T1000 (cell line): ENCODE measurements around the gene AGAP3.

Experiments used
- DNase-seq: peaks from one replicate; lab custom pipeline; 2025; ENCODE audit warnings: mixed read lengths; lab: John Stamatoyannopoulos, UW

AGAP3 gene

DNA sequence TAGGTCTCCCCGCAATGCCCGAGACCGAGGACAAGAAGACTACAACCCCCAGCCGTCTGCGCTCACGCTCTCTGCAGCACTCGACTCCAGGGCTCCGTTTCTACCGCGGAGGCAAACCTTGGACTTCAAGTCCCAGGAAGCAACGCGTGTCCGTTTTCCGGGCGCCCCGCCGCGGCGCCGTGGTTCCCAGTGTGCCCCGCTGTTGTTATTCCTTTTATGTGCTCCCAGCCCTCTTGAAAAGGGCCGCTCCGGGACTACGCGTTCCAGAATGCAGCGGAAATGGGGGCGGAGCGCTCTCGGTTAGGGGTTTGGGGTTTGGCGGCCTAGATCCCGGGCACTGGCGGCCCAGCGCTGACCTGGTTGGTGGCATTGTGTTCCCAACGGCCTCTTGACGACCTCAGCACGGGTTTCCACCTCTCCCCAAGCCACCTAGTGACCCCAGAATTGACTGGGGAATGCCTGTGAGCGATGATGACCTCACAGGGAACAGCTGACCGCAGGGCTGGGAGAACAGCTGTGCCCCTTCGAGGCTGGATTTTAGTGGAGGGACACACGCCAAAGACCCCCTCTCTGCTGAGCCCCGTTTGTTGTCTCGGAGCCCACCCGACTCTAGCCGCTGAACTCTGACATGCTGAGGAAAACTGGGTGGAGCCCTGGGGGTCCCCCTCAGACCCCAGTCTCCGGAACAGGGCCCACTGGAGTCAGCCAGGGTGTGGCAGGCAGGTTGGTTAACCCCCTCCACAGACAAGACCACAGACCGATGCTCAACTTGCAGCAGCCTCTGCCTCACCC lies 28.1 kb upstream of the AGAP3 start:
- peak; percentile 95 for DNase-seq

DNA sequence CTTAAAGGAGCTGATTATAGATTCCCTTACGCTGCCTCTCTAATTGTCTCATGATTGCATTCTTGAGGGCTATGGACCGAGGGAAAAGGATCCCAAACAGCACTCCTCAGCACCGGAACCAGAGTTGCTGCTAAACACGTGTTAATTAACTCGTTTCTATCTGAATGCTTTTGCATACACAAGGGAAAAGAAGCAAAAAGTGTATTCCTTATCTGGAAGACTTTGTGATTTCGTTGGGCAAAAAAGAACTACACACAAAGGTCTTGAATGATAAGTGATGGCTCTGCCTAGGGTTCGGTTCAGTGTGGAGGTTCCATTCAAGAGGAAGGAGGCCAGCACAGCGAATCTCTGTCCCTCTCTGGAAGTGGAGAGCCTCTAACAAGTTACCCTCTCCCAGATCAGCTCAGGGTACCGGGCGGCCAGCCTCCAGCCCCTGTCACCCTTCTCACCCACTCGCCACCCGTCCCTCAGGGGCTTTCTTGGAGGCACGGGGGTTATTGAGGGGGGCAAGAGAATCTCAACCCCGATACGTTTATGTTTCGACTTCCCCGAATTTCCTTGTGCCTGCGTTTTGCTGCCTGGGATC lies 27.4 kb upstream of the AGAP3 start:
- no peak for DNase-seq

DNA sequence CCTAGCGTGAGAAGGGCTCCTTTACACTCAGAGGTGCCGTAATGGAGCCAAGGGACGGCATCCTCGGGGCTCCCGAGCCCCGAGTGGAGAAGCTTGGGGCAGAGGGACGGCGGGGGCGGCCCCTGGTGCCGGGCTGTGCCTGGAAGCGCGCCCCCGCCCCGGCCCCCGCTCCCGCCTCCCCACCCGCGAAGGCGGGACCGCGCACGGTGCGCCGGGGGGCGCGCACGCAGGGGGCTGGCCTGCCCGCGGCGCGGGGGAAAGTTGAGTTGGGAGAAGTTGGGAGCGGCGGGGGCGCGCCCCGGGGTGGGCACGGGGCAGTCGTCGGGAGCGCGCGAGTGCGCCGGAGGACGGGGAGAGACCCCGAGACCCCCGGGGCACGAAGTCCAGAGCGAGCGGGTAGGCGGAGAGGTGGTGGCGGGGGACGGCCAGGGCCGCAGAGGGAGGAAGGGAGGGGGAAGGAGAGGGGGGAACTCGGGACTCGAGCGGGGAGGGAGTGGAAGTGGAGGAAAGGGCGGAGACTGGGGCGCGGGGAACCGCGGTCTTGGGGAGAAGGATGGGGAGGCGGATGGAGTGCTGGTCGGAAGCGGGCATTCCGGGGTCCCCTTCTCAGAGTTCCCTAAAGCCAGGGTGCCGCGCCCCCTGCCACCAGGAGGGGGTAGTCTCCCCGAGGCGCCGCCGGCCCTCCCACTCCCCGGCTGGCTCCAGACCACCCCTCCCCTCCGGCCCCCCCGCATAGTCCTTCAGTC lies 26.7 kb upstream of the AGAP3 start, which contains the start of gene SLC4A2:
Gene SLC4A2 (plus strand): TSS at position 223 of the 746 bp plus-strand sequence. CDS start 2,399 bp downstream, outside the sequence.
- peak; percentile 66 for DNase-seq

DNA sequence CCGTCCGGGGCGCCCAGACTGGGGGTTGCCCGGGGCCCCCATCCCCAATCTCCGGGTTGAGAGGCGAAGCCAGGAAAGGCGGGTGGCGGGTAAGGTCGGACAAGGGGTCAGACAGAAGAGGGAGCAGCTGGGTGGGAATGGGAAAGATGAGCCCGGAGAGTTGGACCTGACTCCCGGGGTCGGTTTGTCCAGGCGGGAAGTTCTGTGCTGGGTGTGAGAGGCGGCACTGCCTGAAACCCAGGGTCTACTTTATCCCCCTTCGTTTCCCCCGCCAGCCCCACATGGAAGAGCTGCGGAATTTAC lies 26.2 kb upstream of the AGAP3 start:
- no peak for DNase-seq

DNA sequence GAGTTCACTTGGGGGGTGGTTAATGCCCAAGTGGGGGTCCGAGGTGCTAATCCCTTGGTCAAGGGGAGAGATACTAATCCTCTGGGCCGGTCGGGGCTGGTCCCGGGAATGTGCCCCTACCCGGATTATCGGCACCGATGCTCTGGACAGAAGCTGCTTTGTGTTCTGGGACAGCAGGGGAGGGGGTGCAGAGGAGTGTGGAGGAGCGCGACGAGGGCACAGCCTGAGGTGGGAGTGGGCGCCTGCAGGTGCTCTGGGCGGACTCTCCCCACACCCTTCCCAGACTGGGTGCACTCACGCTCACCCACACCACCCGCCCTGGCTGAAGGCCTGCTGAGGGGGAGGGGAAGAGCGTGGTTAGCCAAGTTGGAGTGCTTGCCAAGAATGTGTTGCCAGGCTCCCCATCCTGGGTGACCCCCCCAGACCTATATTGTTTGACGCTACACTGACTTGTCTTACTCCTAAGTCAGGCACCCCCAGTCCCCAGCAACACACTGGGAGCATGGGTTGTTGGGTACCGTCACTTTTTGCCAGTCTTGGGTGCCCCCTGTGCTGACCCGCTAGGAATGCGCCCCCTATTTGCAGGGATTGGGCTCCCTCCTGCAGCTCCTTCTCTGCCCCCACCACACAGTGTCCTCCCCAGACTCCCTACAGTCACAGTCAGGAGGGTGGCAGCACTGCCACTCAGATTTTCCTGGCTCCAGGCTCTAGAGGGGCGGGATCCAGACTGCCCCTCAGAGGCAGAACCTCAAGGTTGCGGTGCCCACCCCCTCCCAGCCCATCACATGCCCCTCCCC lies 25.7 kb upstream of the AGAP3 start:
- no peak for DNase-seq

DNA sequence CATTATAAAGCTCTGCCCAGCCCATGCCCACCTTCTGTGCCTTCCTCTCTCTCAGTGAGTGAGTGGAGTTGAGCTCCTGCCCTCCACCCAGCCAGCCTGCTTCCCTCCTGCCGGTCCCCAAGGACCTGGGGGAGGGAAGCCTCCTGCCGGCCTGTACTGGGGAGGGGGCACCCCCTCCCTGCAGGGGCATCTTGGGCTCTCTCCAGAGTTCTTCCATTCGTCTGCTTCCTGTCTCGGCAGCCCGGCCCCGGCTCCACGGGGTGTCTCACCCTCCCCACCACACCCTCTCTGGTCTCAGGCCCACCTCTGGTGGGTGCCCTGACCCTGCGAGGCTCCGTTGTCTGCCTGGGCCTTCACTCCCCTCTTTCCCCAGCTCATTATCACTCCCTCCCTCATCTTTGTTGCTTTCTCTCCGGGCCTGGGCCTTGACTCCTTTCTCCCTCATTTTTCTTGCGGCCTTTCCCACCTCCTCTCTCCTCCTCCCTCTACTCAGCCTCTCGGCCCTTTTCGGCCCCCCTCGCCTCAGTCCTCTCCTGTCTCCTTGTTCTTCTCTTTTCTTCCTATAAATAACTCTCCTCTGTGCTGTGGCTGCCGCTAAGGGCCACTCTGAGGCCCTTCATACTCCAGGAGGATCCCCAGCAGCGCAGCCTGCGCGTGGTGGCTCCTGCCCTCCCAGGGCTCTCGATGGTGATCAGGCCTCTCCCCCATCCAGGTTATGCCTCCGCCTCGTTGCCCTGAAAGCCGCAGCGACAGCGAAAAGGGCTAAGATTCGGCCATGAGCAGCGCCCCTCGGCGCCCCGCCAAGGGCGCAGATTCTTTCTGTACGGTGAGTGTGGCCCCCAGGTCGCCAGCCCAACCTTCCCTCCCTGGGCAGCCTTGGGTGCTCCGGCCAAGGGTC lies 24.8 kb upstream of the AGAP3 start:
- no peak for DNase-seq

DNA sequence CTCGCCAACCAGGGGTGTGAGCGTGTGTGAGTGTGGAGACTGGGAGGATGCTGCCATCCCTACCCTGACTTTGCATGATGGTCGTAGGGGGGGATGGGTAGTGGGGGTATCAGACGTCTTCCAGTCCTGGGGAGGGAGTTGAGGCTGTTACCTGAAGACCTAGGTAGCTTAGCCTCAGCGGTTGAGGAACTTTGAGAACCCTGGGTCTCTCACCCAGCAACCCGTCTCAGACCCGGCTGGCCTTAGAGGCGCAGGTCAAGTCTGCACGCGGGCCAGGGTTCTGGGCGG lies 24.2 kb upstream of the AGAP3 start:
- DNase-seq = no peak

DNA sequence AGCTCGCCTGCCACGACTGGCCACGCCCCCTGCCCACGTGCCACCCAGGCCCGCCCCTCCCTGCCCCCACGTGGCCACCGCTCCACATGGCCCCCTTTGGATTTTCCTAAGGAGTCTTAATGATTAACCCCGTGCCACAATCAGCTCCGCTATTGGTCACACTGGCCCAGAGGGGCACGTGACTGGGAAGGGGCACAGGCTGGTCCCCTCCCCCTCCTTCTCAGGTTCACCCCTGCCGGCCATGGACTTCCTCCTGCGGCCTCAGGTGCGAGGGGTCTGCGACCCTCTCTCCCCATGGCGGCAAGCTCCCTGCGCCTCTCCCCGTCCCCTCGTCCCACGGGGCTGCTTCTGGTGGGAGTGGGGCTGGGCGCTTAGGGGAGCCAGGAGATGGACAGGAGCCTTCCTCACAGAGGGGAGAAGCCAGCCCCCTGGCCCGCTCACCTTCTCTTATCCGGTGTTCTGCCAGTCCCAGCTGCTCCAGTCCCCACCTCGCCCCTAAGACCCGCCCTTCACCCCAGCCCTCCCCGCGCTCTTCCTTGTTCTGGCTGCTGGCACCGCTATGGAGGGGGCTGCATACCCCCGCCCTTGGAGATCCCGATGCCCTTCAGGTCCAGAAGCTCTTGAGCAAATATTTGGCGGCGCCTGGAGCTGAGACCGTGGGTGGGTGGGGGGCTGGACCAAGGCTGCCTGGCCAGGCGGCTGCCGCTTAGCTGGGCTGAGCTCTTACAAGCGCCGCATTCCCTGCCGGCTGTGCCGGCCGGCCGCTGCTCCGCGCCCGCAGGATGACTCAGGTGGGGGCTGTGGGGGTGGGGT lies 23.7 kb upstream of the AGAP3 start:
- DNase-seq = peak; percentile 34

DNA sequence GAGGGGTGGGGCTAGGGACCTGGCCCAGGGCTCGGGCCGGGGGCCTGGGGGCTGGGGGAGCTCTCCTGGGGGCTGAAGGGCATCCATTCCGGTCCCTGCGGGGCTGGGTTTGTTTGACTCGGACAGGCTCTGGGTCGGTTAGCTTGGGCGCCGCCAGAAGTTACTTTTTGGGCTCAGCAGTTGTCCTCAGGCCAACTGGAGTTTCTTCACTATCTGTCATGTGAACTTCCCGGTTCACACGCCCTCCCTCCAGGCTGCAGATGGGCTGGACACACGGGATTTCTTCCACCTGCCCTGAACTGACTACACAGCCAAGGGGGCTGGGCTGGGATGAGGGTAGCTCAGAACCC lies 23.1 kb upstream of the AGAP3 start:
- DNase-seq = peak; percentile 29

DNA sequence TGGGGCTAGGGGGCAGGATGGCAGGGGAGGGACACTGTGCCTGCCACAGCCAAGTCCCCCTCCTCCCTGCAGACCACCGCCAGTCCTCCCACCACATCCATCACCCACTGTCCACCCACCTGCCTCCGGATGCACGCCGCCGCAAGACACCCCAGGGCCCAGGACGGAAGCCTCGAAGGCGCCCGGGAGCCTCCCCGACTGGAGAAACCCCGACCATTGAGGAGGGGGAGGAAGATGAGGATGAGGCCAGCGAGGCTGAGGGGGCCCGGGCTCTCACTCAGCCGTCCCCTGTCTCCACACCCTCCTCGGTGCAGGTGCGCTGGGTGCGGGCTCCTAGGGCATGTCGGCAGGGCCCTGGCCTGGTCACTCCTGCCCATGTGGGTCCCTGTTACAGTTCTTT lies 21.8 kb upstream of the AGAP3 start:
- no peak for DNase-seq

DNA sequence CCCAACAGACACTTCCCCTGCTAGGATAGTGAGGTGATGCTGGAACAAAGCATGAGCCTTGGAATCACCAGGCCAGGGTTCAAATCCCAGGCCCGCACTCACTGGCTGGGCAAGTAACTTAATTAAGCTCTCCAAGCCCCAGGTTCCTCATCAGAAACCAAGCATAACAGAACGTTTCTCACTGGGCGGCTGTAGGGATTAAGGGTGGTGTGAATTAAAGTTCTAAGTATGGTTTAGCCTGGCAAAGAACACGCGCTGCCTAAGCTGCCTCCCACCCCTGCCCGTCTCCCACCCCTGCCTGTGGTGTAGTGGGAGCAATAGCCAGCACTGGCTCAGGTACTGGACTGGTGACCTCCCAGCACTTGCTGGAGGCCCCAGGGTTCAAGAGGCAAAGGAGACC lies 21.3 kb upstream of the AGAP3 start:
- DNase-seq = no peak

DNA sequence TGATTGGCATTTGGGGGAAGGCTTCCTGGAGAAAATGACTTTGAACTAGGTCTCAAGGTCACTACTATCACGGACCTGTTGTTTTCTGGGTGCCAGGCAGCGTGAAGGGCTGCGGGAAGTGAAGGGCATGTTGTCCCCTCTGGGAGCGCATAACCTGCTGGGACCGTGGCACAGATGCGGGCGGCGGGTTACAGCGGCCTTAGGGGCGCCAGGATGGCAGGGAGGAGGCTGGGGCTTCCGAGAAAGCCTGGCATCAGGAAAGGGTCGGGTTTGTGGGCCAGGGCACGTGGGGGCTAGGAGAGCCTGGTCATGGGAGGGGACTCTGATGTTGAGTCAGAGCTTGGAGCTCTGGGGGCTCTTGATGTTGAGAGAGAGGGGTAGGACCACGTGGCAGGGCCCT lies 20.8 kb upstream of the AGAP3 start:
- DNase-seq = no peak

DNA sequence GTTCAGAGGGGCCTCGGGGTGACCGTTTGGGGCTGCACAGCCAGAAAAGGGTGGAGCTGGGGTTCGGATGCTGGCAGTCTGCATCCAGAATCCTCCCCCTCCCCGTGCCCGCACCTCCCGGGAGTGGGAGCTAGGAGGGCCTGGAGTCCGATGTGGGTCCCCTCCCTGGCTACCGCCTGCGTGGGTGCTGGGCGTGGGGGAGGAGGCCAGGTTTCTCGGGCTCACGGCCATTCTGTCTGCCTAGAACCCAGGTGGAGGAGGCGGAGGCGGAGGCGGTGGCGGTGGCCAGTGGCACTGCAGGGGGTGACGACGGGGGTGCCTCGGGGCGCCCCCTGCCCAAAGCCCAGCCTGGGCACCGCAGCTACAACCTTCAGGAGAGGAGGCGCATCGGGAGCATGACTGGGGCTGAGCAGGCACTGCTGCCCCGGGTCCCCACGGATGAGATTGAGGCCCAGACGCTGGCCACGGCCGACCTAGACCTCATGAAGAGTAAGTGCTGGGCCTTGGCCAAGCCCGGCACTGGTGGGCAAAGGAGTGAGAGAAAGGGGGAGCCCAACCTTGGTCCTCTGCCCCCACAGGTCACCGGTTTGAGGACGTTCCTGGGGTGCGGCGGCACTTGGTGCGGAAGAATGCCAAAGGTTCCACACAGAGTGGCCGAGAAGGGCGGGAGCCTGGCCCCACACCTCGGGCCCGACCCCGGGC lies 19.9 kb upstream of the AGAP3 start:
- no peak for DNase-seq

DNA sequence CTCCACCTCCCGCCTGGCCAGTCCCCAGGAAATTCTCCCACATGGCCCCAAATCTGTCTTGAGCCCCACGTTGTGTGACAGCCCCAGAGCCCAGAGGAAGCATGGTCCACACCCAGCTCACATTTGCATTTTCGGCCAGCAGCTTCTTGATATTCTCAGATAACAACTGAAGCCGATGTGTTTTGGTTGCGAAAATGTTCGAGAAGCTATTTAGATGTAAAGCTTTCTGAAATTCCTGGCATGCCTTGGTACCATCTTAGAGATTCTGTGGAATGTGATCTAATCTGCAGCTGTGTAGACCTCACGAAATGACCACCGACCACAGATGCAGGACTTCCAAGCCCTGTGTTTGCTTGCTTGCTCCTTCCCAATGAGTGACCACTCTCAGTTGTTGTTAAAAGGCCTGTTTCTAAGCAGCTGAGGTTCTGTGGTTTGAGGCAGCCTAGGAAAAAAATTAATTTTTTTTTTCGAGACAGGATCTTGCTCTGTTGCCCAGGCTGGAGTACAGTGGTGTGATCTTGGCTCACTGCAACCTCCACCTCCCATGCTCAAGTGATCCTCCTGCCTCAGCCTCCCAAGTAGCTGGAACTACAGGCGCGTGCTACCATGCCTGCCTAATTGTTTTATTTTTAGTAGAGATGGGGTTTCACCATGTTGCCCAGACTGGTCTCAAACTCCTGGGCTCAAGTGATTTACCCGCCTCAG lies 18.1 kb upstream of the AGAP3 start:
- no peak for DNase-seq

DNA sequence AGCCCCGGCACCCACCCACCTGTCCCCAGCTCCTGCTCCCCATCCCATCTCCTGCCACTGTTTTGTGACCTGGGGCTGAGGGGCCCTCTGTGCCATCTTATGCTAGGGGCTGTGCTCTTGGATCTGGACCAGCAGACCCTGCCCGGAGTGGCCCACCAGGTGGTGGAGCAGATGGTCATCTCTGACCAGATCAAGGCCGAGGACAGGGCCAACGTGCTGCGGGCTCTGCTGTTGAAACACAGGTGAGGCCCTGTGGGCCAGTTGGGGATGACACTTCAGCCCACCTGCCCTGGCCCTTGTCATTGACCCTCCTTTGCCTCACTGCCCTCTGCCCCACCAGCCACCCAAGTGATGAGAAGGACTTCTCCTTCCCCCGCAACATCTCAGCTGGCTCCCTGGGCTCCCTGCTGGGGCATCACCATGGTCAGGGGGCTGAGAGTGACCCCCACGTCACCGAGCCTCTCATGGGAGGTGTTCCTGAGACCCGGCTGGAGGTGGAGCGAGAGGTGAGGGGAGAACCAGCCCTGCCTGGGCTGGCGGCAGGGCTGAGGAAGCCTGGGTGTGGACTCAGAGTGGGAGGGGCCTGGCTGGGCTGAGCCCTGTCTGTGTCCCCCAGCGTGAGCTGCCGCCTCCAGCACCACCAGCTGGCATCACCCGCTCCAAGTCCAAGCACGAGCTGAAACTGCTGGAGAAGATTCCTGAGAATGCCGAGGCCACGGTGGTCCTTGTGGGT lies 16.3 kb upstream of the AGAP3 start:
- DNase-seq = no peak

DNA sequence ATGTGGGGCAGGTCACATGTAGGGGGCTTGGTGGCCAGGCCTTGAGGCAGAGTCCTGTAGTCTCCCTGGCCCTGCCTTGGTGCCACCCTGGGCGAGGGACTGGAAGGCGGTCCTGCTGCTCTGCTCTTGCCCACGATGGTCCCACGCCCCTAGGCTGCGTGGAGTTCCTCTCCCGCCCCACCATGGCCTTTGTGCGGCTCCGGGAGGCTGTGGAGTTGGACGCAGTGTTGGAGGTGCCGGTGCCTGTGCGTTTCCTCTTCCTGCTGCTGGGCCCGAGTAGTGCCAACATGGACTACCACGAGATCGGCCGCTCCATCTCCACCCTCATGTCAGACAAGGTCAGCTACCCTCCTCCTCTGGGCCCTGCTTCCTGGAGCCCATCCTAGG lies 15.7 kb upstream of the AGAP3 start:
- no peak for DNase-seq

DNA sequence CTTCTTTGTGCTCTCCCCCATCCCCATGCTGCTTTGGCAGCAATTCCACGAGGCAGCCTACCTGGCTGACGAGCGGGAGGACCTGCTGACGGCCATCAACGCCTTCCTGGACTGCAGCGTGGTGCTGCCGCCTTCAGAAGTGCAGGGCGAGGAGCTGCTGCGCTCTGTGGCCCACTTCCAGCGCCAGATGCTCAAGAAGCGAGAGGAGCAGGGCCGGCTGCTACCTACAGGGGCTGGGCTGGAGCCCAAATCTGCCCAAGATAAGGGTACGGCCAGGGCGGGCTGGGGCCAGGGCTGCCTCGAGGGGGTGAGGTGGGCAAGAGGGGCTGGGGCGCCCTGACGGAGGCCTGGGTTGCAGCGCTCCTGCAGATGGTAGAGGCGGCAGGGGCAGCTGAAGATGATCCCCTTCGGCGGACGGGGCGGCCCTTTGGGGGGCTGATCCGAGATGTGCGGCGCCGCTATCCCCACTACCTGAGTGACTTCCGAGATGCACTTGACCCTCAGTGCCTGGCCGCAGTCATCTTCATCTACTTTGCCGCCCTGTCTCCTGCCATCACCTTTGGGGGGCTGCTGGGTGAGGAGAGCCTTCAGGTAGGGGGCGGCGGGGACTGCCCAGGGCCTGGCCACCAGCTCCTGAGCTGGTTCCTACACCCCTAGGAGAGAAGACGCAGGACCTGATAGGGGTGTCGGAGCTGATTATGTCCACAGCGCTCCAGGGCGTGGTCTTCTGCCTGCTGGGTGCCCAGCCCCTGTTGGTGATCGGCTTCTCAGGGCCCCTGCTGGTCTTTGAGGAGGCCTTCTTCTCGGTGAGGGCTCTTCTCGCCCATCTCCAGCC lies 15.0 kb upstream of the AGAP3 start:
- DNase-seq = no peak

DNA sequence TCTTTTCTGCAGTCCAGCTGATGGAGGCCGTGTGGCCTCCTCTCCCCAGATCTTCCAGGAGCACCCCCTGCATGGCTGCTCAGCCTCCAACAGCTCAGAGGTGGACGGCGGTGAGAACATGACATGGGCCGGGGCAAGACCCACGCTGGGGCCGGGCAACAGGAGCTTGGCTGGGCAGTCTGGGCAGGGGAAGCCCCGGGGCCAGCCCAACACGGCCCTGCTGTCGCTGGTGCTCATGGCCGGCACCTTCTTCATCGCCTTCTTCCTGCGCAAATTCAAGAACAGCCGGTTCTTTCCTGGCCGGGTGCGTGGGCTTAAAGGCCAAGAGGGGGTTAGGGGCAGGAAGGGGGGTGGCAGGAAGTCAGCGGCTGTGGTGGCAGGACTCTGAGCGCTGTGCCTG lies 12.3 kb upstream of the AGAP3 start:
- no peak for DNase-seq
